ENCODE measurements around the gene CNR1.

Gene CNR1

GRCh38 chr6:88142297-88142668 lies 23.9 kb downstream of the CNR1 start:
- peak overlapping the region; percentile 48 for H3K4me3 ChIP-seq (ENCODE audit: low read depth, low read length, poor library complexity, severe bottlenecking)
- peak overlapping the region; percentile 71 for H3K4me2 ChIP-seq (ENCODE audit: low read length)
- TF ChIP-seq EZH2 (IDR thresholded peaks at IDR 0.05; ENCODE audit: borderline replicate concordance, low read length): no peak
- TF ChIP-seq CTCF (IDR thresholded peaks at IDR 0.05; ENCODE audit: low read length): no peak

GRCh38 chr6:88141561-88142296 lies 24.4 kb downstream of the CNR1 start:
- Histone ChIP-seq H3K4me3 (ENCODE audit: low read depth, low read length, poor library complexity, severe bottlenecking) (peak overlapping the region; percentile 48), H4K20me1 (ENCODE audit: insufficient read depth, low read length) (no peaks in the 10 kb centered on the region), H3K4me2 (ENCODE audit: low read length) (peak overlapping the region; percentile 71), H3K9ac (ENCODE audit: low read length) (peak overlapping the region; percentile 56), H3K27me3 (ENCODE audit: insufficient read depth, low read length) (no peaks in the 10 kb centered on the region), H3K27ac (ENCODE audit: low read depth, low read length, poor library complexity, severe bottlenecking) (peak overlapping the region; percentile 97), H3K79me2 (ENCODE audit: insufficient read depth, low read length) (no peaks in the 10 kb centered on the region), H3K4me1 (ENCODE audit: insufficient read depth, low read length, severe bottlenecking) (peaks cover 67% of the 10 kb centered on the region), H3K9me2 (ENCODE audit: low read depth, low read length) (no peaks in the 10 kb centered on the region), H2AFZ (ENCODE audit: low read length) (no peak overlapping the region), H3K36me3 (ENCODE audit: insufficient read depth, low read length) (peaks cover 22% of the 10 kb centered on the region), H3F3A (ENCODE audit: insufficient read depth, low read length) (peaks cover 12% of the 10 kb centered on the region; the same call in 1 of the 2 replicates), H3K9me3 (ENCODE audit: low read length) (no peaks in the 10 kb centered on the region)
- TF ChIP-seq CTCF (IDR thresholded peaks at IDR 0.05; ENCODE audit: low read length) (no peak), EZH2 (IDR thresholded peaks at IDR 0.05; ENCODE audit: borderline replicate concordance, low read length) (no peak)

More at GRCh38 chr6:88142297-88142668, 23.9 kb downstream of the CNR1 start:
- H2AFZ ChIP-seq (ENCODE audit: low read length): no peak overlapping the region
- H3K9ac ChIP-seq (ENCODE audit: low read length): peak overlapping the region; percentile 56
- peaks cover 22% of the 10 kb centered on the region for H3K36me3 ChIP-seq (ENCODE audit: insufficient read depth, low read length)
- H3F3A ChIP-seq (ENCODE audit: insufficient read depth, low read length): peaks cover 12% of the 10 kb centered on the region; the same call in 1 of the 2 replicates
- H3K9me3 ChIP-seq (ENCODE audit: low read length): no peaks in the 10 kb centered on the region
- no peaks in the 10 kb centered on the region for H3K27me3 ChIP-seq (ENCODE audit: insufficient read depth, low read length)
- H3K79me2 ChIP-seq (ENCODE audit: insufficient read depth, low read length): no peaks in the 10 kb centered on the region
- H3K27ac ChIP-seq (ENCODE audit: low read depth, low read length, poor library complexity, severe bottlenecking): peak overlapping the region; percentile 97
- H3K4me1 ChIP-seq (ENCODE audit: insufficient read depth, low read length, severe bottlenecking): peaks cover 62% of the 10 kb centered on the region
- no peaks in the 10 kb centered on the region for H3K9me2 ChIP-seq (ENCODE audit: low read depth, low read length)
- H4K20me1 ChIP-seq (ENCODE audit: insufficient read depth, low read length): no peaks in the 10 kb centered on the region

- Histone ChIP-seq H3K79me2 (ENCODE audit: insufficient read depth, low read length) (no peaks in the 10 kb centered on the region), H3K4me1 (ENCODE audit: insufficient read depth, low read length, severe bottlenecking) (peaks cover 70% of the 10 kb centered on the region), H3F3A (ENCODE audit: insufficient read depth, low read length) (peaks cover 8% of the 10 kb centered on the region; the same call in 1 of the 2 replicates), H4K20me1 (ENCODE audit: insufficient read depth, low read length) (no peaks in the 10 kb centered on the region), H3K9me3 (ENCODE audit: low read length) (no peaks in the 10 kb centered on the region), H3K4me2 (ENCODE audit: low read length) (peak overlapping the region; percentile 33; the same call in 1 of the 2 replicates), H3K4me3 (ENCODE audit: low read depth, low read length, poor library complexity, severe bottlenecking) (no peak overlapping the region), H3K27ac (ENCODE audit: low read depth, low read length, poor library complexity, severe bottlenecking) (peak overlapping the region; percentile 44), H3K9ac (ENCODE audit: low read length) (no peak overlapping the region; the same call in 1 of the 2 replicates), H3K36me3 (ENCODE audit: insufficient read depth, low read length) (no peaks in the 10 kb centered on the region), H2AFZ (ENCODE audit: low read length) (no peak overlapping the region), H3K9me2 (ENCODE audit: low read depth, low read length) (no peaks in the 10 kb centered on the region), H3K27me3 (ENCODE audit: insufficient read depth, low read length) (no peaks in the 10 kb centered on the region)
- TF ChIP-seq EZH2 (IDR thresholded peaks at IDR 0.05; ENCODE audit: borderline replicate concordance, low read length): no peak
- TF ChIP-seq CTCF (IDR thresholded peaks at IDR 0.05; ENCODE audit: low read length): no peak
These were observed 28.2 kb downstream of the CNR1 start for GRCh38 chr6:88137915-88138314.

Data from OCI-LY1 (cell line).